HK-2 (cell line): ENCODE data around the gene FANCF.

Source experiments
- DNase-seq: peaks from one replicate; pipeline ENCODE4 v3.0.0-alpha.2; 2018; ENCODE audit not compliant: unreplicated experiment

Gene FANCF

GRCh38 chr11:22624742-22625447 is 728 bp downstream of the FANCF start:
- DNase-seq, result peak; percentile 64

- no peak for DNase-seq
These were observed 7.8 kb downstream of the FANCF start for GRCh38 chr11:22617868-22618267.

- no peak for DNase-seq
These were observed 21.7 kb downstream of the FANCF start for GRCh38 chr11:22603933-22604332.

- no peak for DNase-seq
These were observed 23.1 kb downstream of the FANCF start for GRCh38 chr11:22602504-22602903.

- DNase-seq, result no peak
These were observed 26.2 kb downstream of the FANCF start for GRCh38 chr11:22599458-22599857.

GRCh38 chr11:22597062-22597461 is 28.6 kb downstream of the FANCF start:
- DNase-seq, result no peak

- no peak for DNase-seq
These were observed 40.6 kb downstream of the FANCF start for GRCh38 chr11:22584976-22585375.

GRCh38 chr11:22583963-22584492 is 41.6 kb downstream of the FANCF start:
- DNase-seq, result no peak

GRCh38 chr11:22582151-22582410 is 43.5 kb downstream of the FANCF start:
- no peak for DNase-seq

- no peak for DNase-seq
These were observed 44.1 kb downstream of the FANCF start for GRCh38 chr11:22581354-22582150.

- no peak for DNase-seq
These were observed 47.8 kb downstream of the FANCF start for GRCh38 chr11:22577854-22578253.
